IMR-90 (cell line): ENCODE results near the gene PEX14. TPM values are rescaled to one million over a fixed set of nuclear protein-coding genes. Genes with fewer than 3 reads are reported as not detected.
A peak's percentile ranks its signal among the peaks of the same experiment; 100 is the strongest.

Source experiments
- ATAC-seq: fragments of 200-7000 bp; cut with Tn5 transposase; 2 replicates; pipeline ENCODE4 v1.9.1; 2020; ENCODE audit warnings: low read depth, mild to moderate bottlenecking, moderate library complexity
- BruUV-seq: library from RNA; stranded (reverse); fragments of 400-500 nt; replicated peaks from 2 replicates; lab custom pipeline; 2021; lab: Mats Ljungman, UMichigan
- CTCF ChIA-PET: fragments of 300-600 bp; formaldehyde crosslinking; extraction: SDS; loops from one replicate; lab custom pipeline; 2021; ENCODE audit warnings: antibody characterized with exemption; lab: Yijun Ruan, JAX
- POLR2A ChIA-PET: fragments of 300-600 bp; sonication (Branson Sonifier 250); formaldehyde crosslinking; loops from one replicate; lab custom pipeline; 2022; ENCODE audit warnings: antibody characterized with exemption; ENCODE audit not compliant: unreplicated experiment; lab: Charles Lee
- DNase-seq: peaks from one replicate; pipeline ENCODE4 v3.0.0; 2013
- H2AFZ ChIP-seq: replicated peaks from 2 replicates; pipeline ENCODE3; 2013; ENCODE audit warnings: low read length, mild to moderate bottlenecking; ENCODE audit not compliant: poor library complexity
- H2AK5ac ChIP-seq: 2 replicates; pipeline ENCODE4 v1.6.1; 2013; ENCODE audit warnings: low read depth, low read length, inconsistent platforms
- H2AK9ac ChIP-seq: replicated peaks from 2 replicates; pipeline ENCODE3; 2013; ENCODE audit warnings: mild to moderate bottlenecking, low read depth, low read length, moderate library complexity; ENCODE audit not compliant: poor library complexity
- H2BK120ac ChIP-seq: 2 replicates; pipeline ENCODE4 v1.6.1; 2013; ENCODE audit warnings: low read depth, low read length, inconsistent platforms
- H2BK15ac ChIP-seq: 3 replicates; pipeline ENCODE4 v1.6.1; 2013; ENCODE audit warnings: low read depth, low read length, inconsistent platforms
- H2BK20ac ChIP-seq: 2 replicates; pipeline ENCODE4 v1.6.1; 2013; ENCODE audit warnings: low read depth, mild to moderate bottlenecking, inconsistent platforms, low read length, moderate library complexity
- H2BK5ac ChIP-seq: 2 replicates; pipeline ENCODE4 v1.6.1; 2013; ENCODE audit warnings: mild to moderate bottlenecking, low read depth, low read length, inconsistent platforms; ENCODE audit not compliant: poor library complexity, severe bottlenecking
- H3K14ac ChIP-seq: replicated peaks from 2 replicates; pipeline ENCODE4 v1.6.1; 2013; ENCODE audit warnings: low read depth, low read length, inconsistent platforms
- H3K18ac ChIP-seq: 2 replicates; pipeline ENCODE4 v1.6.1; 2013; ENCODE audit warnings: low read depth, low read length, control low read depth
- H3K23ac ChIP-seq: 2 replicates; pipeline ENCODE4 v1.6.1; 2013; ENCODE audit warnings: low read depth, low read length, inconsistent platforms
- H3K27ac ChIP-seq: 2 replicates; pipeline ENCODE4 v1.5.1; 2013; ENCODE audit warnings: mild to moderate bottlenecking, control low read depth, low read length; ENCODE audit not compliant: insufficient read depth
- H3K27me3 ChIP-seq: 2 replicates; pipeline ENCODE4 v1.6.1; 2013; ENCODE audit warnings: low read length; ENCODE audit not compliant: control insufficient read depth, insufficient read depth
- H3K36me3 ChIP-seq: 2 replicates; pipeline ENCODE4 v1.6.1; 2013; ENCODE audit warnings: low read length, mixed read lengths; ENCODE audit not compliant: control insufficient read depth, insufficient read depth
- H3K4ac ChIP-seq: 2 replicates; pipeline ENCODE4 v1.6.1; 2013; ENCODE audit warnings: low read depth, low read length, inconsistent platforms
- H3K4me1 ChIP-seq: 2 replicates; pipeline ENCODE4 v1.6.1; 2013; ENCODE audit warnings: low read length, mixed read lengths; ENCODE audit not compliant: control insufficient read depth, insufficient read depth
- H3K4me2 ChIP-seq: 2 replicates; pipeline ENCODE4 v1.6.1; 2013; ENCODE audit warnings: low read depth, mild to moderate bottlenecking, control low read depth, low read length, moderate library complexity
- H3K4me3 ChIP-seq: 2 replicates; pipeline ENCODE4 v1.5.1; 2013; ENCODE audit warnings: low read depth, mild to moderate bottlenecking, control low read depth, low read length, moderate library complexity; ENCODE audit not compliant: insufficient read depth
- H3K56ac ChIP-seq: 2 replicates; pipeline ENCODE4 v1.6.1; 2013; ENCODE audit warnings: low read length, inconsistent platforms; ENCODE audit not compliant: insufficient read depth; ENCODE audit errors: extremely low read depth
- H3K79me1 ChIP-seq, 2 experiments: 2 replicates each; pipeline ENCODE4 v1.6.1; 2013; ENCODE audit warnings: low read length in 2 of 2, inconsistent platforms in 1 of 2, low read depth in 1 of 2
- H3K9ac ChIP-seq: 2 replicates; pipeline ENCODE4 v1.6.1; 2013; ENCODE audit warnings: low read depth, low read length, control low read depth
- H3K9me1 ChIP-seq: 2 replicates; pipeline ENCODE4 v1.6.1; 2013; ENCODE audit warnings: low read length, inconsistent platforms; ENCODE audit not compliant: insufficient read depth
- H3K9me3 ChIP-seq: 2 replicates; pipeline ENCODE4 v1.6.1; 2013; ENCODE audit warnings: low read length; ENCODE audit not compliant: control insufficient read depth, insufficient read depth
- H4K20me1 ChIP-seq: 2 replicates; pipeline ENCODE4 v1.6.1; 2013; ENCODE audit warnings: low read length, inconsistent platforms; ENCODE audit not compliant: insufficient read depth
- H4K5ac ChIP-seq: 2 replicates; pipeline ENCODE4 v1.6.1; 2013; ENCODE audit warnings: mild to moderate bottlenecking, low read depth, low read length, control low read depth
- H4K8ac ChIP-seq, 2 experiments: 2 replicates each; pipeline ENCODE4 v1.6.1; 2013; ENCODE audit warnings: low read depth in 2 of 2, low read length in 2 of 2, control low read depth in 1 of 2, inconsistent platforms in 1 of 2
- H4K91ac ChIP-seq: 2 replicates; pipeline ENCODE4 v1.6.1; 2013; ENCODE audit warnings: low read depth, low read length, inconsistent platforms; ENCODE audit not compliant: insufficient read depth
- BHLHE40 ChIP-seq: fragments of 150-350 bp; IDR thresholded peaks from 2 replicates; pipeline ENCODE4 v1.6.1; 2016; ENCODE audit warnings: mild to moderate bottlenecking, low read depth, low read length
- CHD1 ChIP-seq: IDR thresholded peaks from 2 replicates; pipeline ENCODE4 v1.6.1; 2012; ENCODE audit warnings: low read depth, low read length, improper control_type of control experiment
- ELK1 ChIP-seq: fragments of 150-350 bp; IDR thresholded peaks from 2 replicates; pipeline ENCODE4 v1.6.1; 2016; ENCODE audit warnings: low read depth, mild to moderate bottlenecking, low read length, moderate library complexity, borderline replicate concordance
- FOS ChIP-seq: fragments of 150-350 bp; IDR thresholded peaks from 2 replicates; pipeline ENCODE4 v1.6.1; 2016; ENCODE audit warnings: low read depth, low read length
- MAZ ChIP-seq: IDR thresholded peaks from 2 replicates; pipeline ENCODE4 v1.6.1; 2012; ENCODE audit warnings: low read depth, mild to moderate bottlenecking, low read length, improper control_type of control experiment, moderate library complexity, borderline replicate concordance
- MXI1 ChIP-seq: IDR thresholded peaks from 2 replicates; pipeline ENCODE4 v1.6.1; 2012; ENCODE audit warnings: low read depth, mild to moderate bottlenecking, low read length, moderate library complexity, borderline replicate concordance
- NFE2L2 ChIP-seq: fragments of 150-350 bp; IDR thresholded peaks from 2 replicates; pipeline ENCODE4 v1.6.1; 2016; ENCODE audit warnings: low read depth, mild to moderate bottlenecking, low read length
- RAD21 ChIP-seq: IDR thresholded peaks from 2 replicates; pipeline ENCODE4 v1.6.1; 2012; ENCODE audit warnings: low read length, improper control_type of control experiment
- RFX5 ChIP-seq: IDR thresholded peaks from 2 replicates; pipeline ENCODE4 v1.8.0; 2012; ENCODE audit warnings: low read depth, mild to moderate bottlenecking, low read length, moderate library complexity
- SMC3 ChIP-seq: fragments of 150-350 bp; IDR thresholded peaks from 2 replicates; pipeline ENCODE4 v1.6.1; 2016; ENCODE audit warnings: low read depth, mild to moderate bottlenecking, antibody characterized with exemption, low read length, moderate library complexity
- USF2 ChIP-seq: fragments of 150-350 bp; IDR thresholded peaks from 2 replicates; pipeline ENCODE4 v1.6.1; 2017; ENCODE audit warnings: mild to moderate bottlenecking, antibody characterized with exemption, low read length, low read depth
- WGBS, 2 experiments: methylation state at CpG; one replicate each; pipeline versions ENCODE4 v1.1.5 to v1.1.7; 2013; ENCODE audit warnings: missing lambda C conversion rate in 2 of 2; ENCODE audit not compliant: insufficient read length in 1 of 2; ENCODE audit errors: extremely low coverage in 2 of 2; 5-methylcytosine and 5-hydroxymethylcytosine counted together
- dilution Hi-C: fragments of 300-500 bp; cut with HindIII; formaldehyde crosslinking; loops from one replicate; pipeline ENCODE4 v1.14.3; 2018; ENCODE audit warnings: low sequenced_read_pairs; ENCODE audit not compliant: unreplicated experiment
- in situ Hi-C: fragments of 300-500 bp; cut with MboI; formaldehyde crosslinking; loops from 3 replicates; pipeline ENCODE4 v1.14.3; 2019; ENCODE audit warnings: low sequenced_read_pairs, inconsistent platforms, mixed read lengths
- intact Hi-C: fragments of 100-400 bp; cut with micrococcal nuclease; formaldehyde crosslinking; loops from 2 replicates; pipeline ENCODE4 v1.10.0; 2022
- polyA plus RNA-seq, 3 experiments: library from polyadenylated mRNA; depleted of rRNA; stranded (reverse); fragments of >200 nt; gene quantifications; 2 replicates each; pipeline ENCODE4 v1.2.3, GENCODE V29; 2012; ENCODE audit warnings: low replicate concordance in 1 of 3
- total RNA-seq: library from RNA; depleted of rRNA; stranded (reverse); fragments of >200 nt; gene quantifications from 2 replicates; pipeline ENCODE4 v1.2.3, GENCODE V29; 2012

Gene PEX14
- total and polyA plus RNA-seq, 2 of the 4 experiments (the other 2 are of a cell fraction) = 9.5 to 22.5 TPM

- no peak overlapping the region for H4K5ac ChIP-seq
- no peaks in the 10 kb centered on the region for H4K20me1 ChIP-seq
- no peaks in the 10 kb centered on the region for H3K9me3 ChIP-seq
- H3K27ac ChIP-seq = no peak overlapping the region
- no peak overlapping the region for H2BK15ac ChIP-seq
- H3K27me3 ChIP-seq = no peaks in the 10 kb centered on the region
- no peak overlapping the region for H3K4me3 ChIP-seq
- TF ChIP-seq CHD1 (no peak), SMC3 (no peak), MXI1 (no peak), USF2 (no peak), ELK1 (no peak), RFX5 (no peak), NFE2L2 (no peak), MAZ (no peak), RAD21 (no peak), BHLHE40 (no peak), FOS (no peak)
- no peak for DNase-seq
- peaks cover 12% of the 10 kb centered on the region; the same call in 1 of the 2 replicates for H3K36me3 ChIP-seq
- H3K14ac ChIP-seq = no peak overlapping the region
- no peak overlapping the region; the same call in 1 of the 2 replicates for H2BK120ac ChIP-seq
- H2AK9ac ChIP-seq = peak overlapping the region; percentile 39
- CTCF ChIA-PET = no interaction called here
- 82% methylated on average over 14 of the region's 36 CpGs; no CpG with 5 or more reads in 1 of the 2 experiments for WGBS, 2 experiments
- no peak overlapping the region for H2BK20ac ChIP-seq
- no peak overlapping the region for H4K91ac ChIP-seq
- H3K18ac ChIP-seq = no peak overlapping the region
- no peak overlapping the region for H3K9ac ChIP-seq
- in situ Hi-C loops (no loop called here), dilution Hi-C loops (no loop called here), intact Hi-C loops (no loop called here)
- H3K4me1 ChIP-seq = peaks cover 6% of the 10 kb centered on the region; the same call in 1 of the 2 replicates
- H2AFZ ChIP-seq = no peak overlapping the region
- no peak for ATAC-seq
- POLR2A ChIA-PET = no interaction called here
- no peak overlapping the region for H3K56ac ChIP-seq
- no peaks in the 10 kb centered on the region for H3K79me1 ChIP-seq
- no peak overlapping the region for H2AK5ac ChIP-seq
- no peak overlapping the region for H4K8ac ChIP-seq
- no TSS peak for BruUV-seq
- H3K23ac ChIP-seq = no peak overlapping the region
- no peak overlapping the region for H3K4me2 ChIP-seq
- H3K9me1 ChIP-seq = peaks cover 2% of the 10 kb centered on the region; the same call in 1 of the 2 replicates
- no peak overlapping the region for H2BK5ac ChIP-seq
- H3K4ac ChIP-seq = no peak overlapping the region
Measured at GRCh38 chr1:10629816-10630571, 155.2 kb downstream of the PEX14 start.
